Liver (tissue), 9 donors: Measurements from ENCODE around the gene TBC1D5. TPM values are rescaled to one million over a fixed set of nuclear protein-coding genes. Genes with fewer than 3 reads are reported as not detected.

Source experiments
- DNase-seq: peaks from one replicate; pipeline ENCODE4 v3.0.0-alpha.2; 2017; ENCODE audit warnings: low spot score
- H3K27ac ChIP-seq, 2 donors: one replicate each; pipeline ENCODE4 v1.7.0; 2013; ENCODE audit warnings: inconsistent platforms in 2 of 2, low read length in 2 of 2, control low read depth in 1 of 2, low read depth in 1 of 2, mild to moderate bottlenecking in 1 of 2
- H3K27me3 ChIP-seq, 4 donors: one replicate each; pipeline versions ENCODE4 v1.6.1 to v1.7.0; 2013; ENCODE audit warnings: low read length in 3 of 4, inconsistent platforms in 1 of 4, mild to moderate bottlenecking in 1 of 4, moderate library complexity in 1 of 4; ENCODE audit not compliant: control insufficient read depth in 4 of 4, insufficient read depth in 4 of 4
- H3K36me3 ChIP-seq, 4 donors: one replicate each; pipeline versions ENCODE4 v1.6.1 to v1.7.0; 2013; ENCODE audit warnings: low read length in 3 of 4, mild to moderate bottlenecking in 3 of 4, low read depth in 1 of 4, moderate library complexity in 1 of 4; ENCODE audit not compliant: control insufficient read depth in 4 of 4, insufficient read depth in 3 of 4
- H3K4me1 ChIP-seq, 4 donors: one replicate each; pipeline versions ENCODE4 v1.6.1 to v1.7.0; 2013; ENCODE audit warnings: low read length in 3 of 4, mild to moderate bottlenecking in 3 of 4, moderate library complexity in 1 of 4; ENCODE audit not compliant: control insufficient read depth in 4 of 4, insufficient read depth in 4 of 4
- H3K4me3 ChIP-seq, 3 donors: one replicate each; pipeline versions ENCODE4 v1.6.1 to v1.7.0; 2013; ENCODE audit warnings: low read length in 3 of 3, control low read depth in 1 of 3, low read depth in 1 of 3, mild to moderate bottlenecking in 1 of 3
- H3K9ac ChIP-seq, 2 donors: one replicate each; pipeline ENCODE4 v1.7.0; 2013; ENCODE audit warnings: low read length in 2 of 2, mild to moderate bottlenecking in 2 of 2, moderate library complexity in 2 of 2, control low read depth in 1 of 2, low read depth in 1 of 2
- H3K9me3 ChIP-seq, 4 donors: one replicate each; pipeline versions ENCODE4 v1.6.1 to v1.7.0; 2013; ENCODE audit warnings: low read length in 3 of 4; ENCODE audit not compliant: control insufficient read depth in 4 of 4
- ATF3 ChIP-seq: IDR thresholded peaks from 2 replicates; pipeline ENCODE4 v1.6.1; 2016; ENCODE audit warnings: antibody characterized with exemption
- CTCF ChIP-seq: fragments of 150-350 bp; IDR thresholded peaks from 2 replicates; pipeline ENCODE4 v1.5.1; 2017; ENCODE audit warnings: improper control_type of control experiment, low read depth, low read length; ENCODE audit not compliant: missing input control
- EGR1 ChIP-seq, 2 donors: IDR thresholded peaks; 2 replicates each; pipeline ENCODE4 v1.6.1; 2016 to 2018; ENCODE audit warnings: antibody characterized with exemption in 2 of 2, low read depth in 2 of 2
- FOXA1 ChIP-seq: IDR thresholded peaks from 2 replicates; pipeline ENCODE4 v1.6.1; 2016; ENCODE audit warnings: antibody characterized with exemption
- FOXA2 ChIP-seq: IDR thresholded peaks from 2 replicates; pipeline ENCODE4 v1.6.1; 2016; ENCODE audit warnings: antibody characterized with exemption
- GABPA ChIP-seq, 2 donors: IDR thresholded peaks in 1 of 2; conservative IDR thresholded peaks in 1 of 2; 2 replicates each; pipeline ENCODE4 v1.6.1; 2016; ENCODE audit warnings: antibody characterized with exemption in 2 of 2, mild to moderate bottlenecking in 1 of 2, moderate library complexity in 1 of 2
- HNF4A ChIP-seq, 2 donors: conservative IDR thresholded peaks; 2 replicates each; pipeline ENCODE4 v1.6.1; 2016; ENCODE audit warnings: antibody characterized with exemption in 2 of 2, mild to moderate bottlenecking in 2 of 2
- JUND ChIP-seq, 2 donors: IDR thresholded peaks; 2 replicates each; pipeline ENCODE4 v1.6.1; 2016; ENCODE audit warnings: antibody characterized with exemption in 2 of 2
- MAX ChIP-seq: IDR thresholded peaks from 2 replicates; pipeline ENCODE4 v1.6.1; 2016; ENCODE audit warnings: antibody characterized with exemption
- NR2F2 ChIP-seq: IDR thresholded peaks from 2 replicates; pipeline ENCODE4 v1.6.1; 2016; ENCODE audit warnings: antibody characterized with exemption
- REST ChIP-seq: IDR thresholded peaks from 2 replicates; pipeline ENCODE4 v1.6.1; 2016; ENCODE audit warnings: antibody characterized with exemption, mild to moderate bottlenecking
- RXRA ChIP-seq, 2 donors: IDR thresholded peaks; 2 replicates each; pipeline ENCODE4 v1.6.1; 2017 to 2018; ENCODE audit warnings: antibody characterized with exemption in 2 of 2, mild to moderate bottlenecking in 1 of 2
- SP1 ChIP-seq: IDR thresholded peaks from 2 replicates; pipeline ENCODE4 v1.6.1; 2018; ENCODE audit warnings: antibody characterized with exemption, mild to moderate bottlenecking
- TAF1 ChIP-seq: conservative IDR thresholded peaks from 2 replicates; pipeline ENCODE4 v1.6.1; 2016; ENCODE audit warnings: antibody characterized with exemption, mild to moderate bottlenecking
- YY1 ChIP-seq: IDR thresholded peaks from 2 replicates; pipeline ENCODE4 v1.6.1; 2016; ENCODE audit warnings: antibody characterized with exemption, mild to moderate bottlenecking
- ZBTB33 ChIP-seq: IDR thresholded peaks from 2 replicates; pipeline ENCODE4 v1.6.1; 2016; ENCODE audit warnings: antibody characterized with exemption
- WGBS: extraction: QIAGEN DNeasy Blood & Tissue Kit; methylation state at CpG from one replicate; pipeline ENCODE4 v1.1.7; 2013; 5-methylcytosine and 5-hydroxymethylcytosine counted together
- polyA plus RNA-seq, 2 donors: library from polyadenylated mRNA; stranded (reverse) in 1 of 2; unstranded in 1 of 2; fragments of 200-250 nt in 1 of 2; fragments of >200 nt in 1 of 2; fragmentation: Nextera tagmentation in 1 of 2; extraction: Ambion mirVana in 1 of 2; gene quantifications; one replicate each; pipeline versions ENCODE4 v1.2.1 to v1.2.3, GENCODE V29; 2013 to 2015
- total RNA-seq, 2 donors: library from RNA; depleted of rRNA; stranded (reverse); fragments of >200 nt; gene quantifications; one replicate each; pipeline ENCODE4 v1.2.3, GENCODE V29; 2014
- donor health status: healthy.
- donor health status: healthy.
- donor health status: healthy.
- donor health status: healthy.
- donor health status: healthy.

The TBC1D5 gene
- total and polyA plus RNA-seq, 4 donors: 9.1 to 45.6 (median 25.6) TPM

- Histone ChIP-seq H3K27ac (no peak overlapping the region), H3K36me3 (peaks cover 0 to 2% (median 0%) of the 10 kb centered on the region in 4 donors), H3K4me1 (no peaks in the 10 kb centered on the region), H3K9me3 (no peaks in the 10 kb centered on the region), H3K9ac (no peak overlapping the region), H3K4me3 (no peak overlapping the region), H3K27me3 (no peaks in the 10 kb centered on the region)
- TF ChIP-seq YY1 (no peak), FOXA1 (no peak), ZBTB33 (no peak), JUND (IDR thresholded peaks at IDR 0.05) (no peak), REST (no peak), SP1 (no peak), TAF1 (no peak), CTCF (no peak), MAX (no peak), RXRA (IDR thresholded peaks at IDR 0.05) (no peak), NR2F2 (no peak), ATF3 (no peak), GABPA (IDR thresholded peaks at IDR 0.05 in 1 of 2, conservative IDR thresholded peaks at IDR 0.05 in 1 of 2) (no peak)
- WGBS: 80% methylated on average over 2 of the region's 2 CpGs
- no peak for DNase-seq
Observed at GRCh38 chr3:17625133-17625532, 117.3 kb downstream of the TBC1D5 start.

GRCh38 chr3:17623464-17623863 is 119.0 kb downstream of the TBC1D5 start:
- Histone ChIP-seq H3K4me3 (no peak overlapping the region), H3K27ac (no peak overlapping the region), H3K4me1 (no peaks in the 10 kb centered on the region), H3K9ac (no peak overlapping the region), H3K9me3 (no peaks in the 10 kb centered on the region), H3K27me3 (no peaks in the 10 kb centered on the region), H3K36me3 (peaks cover 0 to 2% (median 0%) of the 10 kb centered on the region in 4 donors)
- WGBS: 96% methylated on average over 2 of the region's 2 CpGs
- no peak for DNase-seq
- TF ChIP-seq FOXA2 (no peak), NR2F2 (no peak), RXRA (IDR thresholded peaks at IDR 0.05) (no peak), EGR1 (IDR thresholded peaks at IDR 0.05; ENCODE audit: low read depth in 2 of 2) (no peak), YY1 (no peak), HNF4A (conservative IDR thresholded peaks at IDR 0.05) (no peak), REST (no peak), ATF3 (no peak), TAF1 (no peak), ZBTB33 (no peak), FOXA1 (no peak), JUND (IDR thresholded peaks at IDR 0.05) (no peak)
